RKO (cell line): ENCODE results near the gene ACAD11.

ENCODE experiments used
- DNase-seq: peaks from one replicate; pipeline ENCODE4 v3.0.0-alpha.2; 2016; ENCODE audit warnings: low spot score

ACAD11 gene

GRCh38 chr3:132659365-132660051, at the start of gene ACAD11:
TSS of gene ACAD11 (minus strand) at chr3:132659809. CDS start at chr3:132659751, 58 bp downstream.
- peak; percentile 87 for DNase-seq

- DNase-seq, result no peak
Measured at GRCh38 chr3:132703733-132704132, 44.1 kb upstream of the ACAD11 start.

- DNase-seq, result peak; percentile 4
Measured at GRCh38 chr3:132695422-132695821, 35.8 kb upstream of the ACAD11 start.

- no peak for DNase-seq
Measured at GRCh38 chr3:132694991-132695390, 35.4 kb upstream of the ACAD11 start.

- DNase-seq, result no peak
Measured at GRCh38 chr3:132690040-132690439, 30.4 kb upstream of the ACAD11 start.

GRCh38 chr3:132682201-132682600, 22.6 kb upstream of the ACAD11 start:
- no peak for DNase-seq

GRCh38 chr3:132681421-132681820, 21.8 kb upstream of the ACAD11 start:
- DNase-seq, result no peak

GRCh38 chr3:132679911-132680310, 20.3 kb upstream of the ACAD11 start:
- DNase-seq, result no peak

- no peak for DNase-seq
Measured at GRCh38 chr3:132675408-132675807, 15.8 kb upstream of the ACAD11 start.

GRCh38 chr3:132669256-132669777, 9.7 kb upstream of the ACAD11 start:
- no peak for DNase-seq

GRCh38 chr3:132665230-132665745, 5.7 kb upstream of the ACAD11 start:
- no peak for DNase-seq

GRCh38 chr3:132662212-132662611, 2.6 kb upstream of the ACAD11 start:
- DNase-seq, result no peak

GRCh38 chr3:132661101-132661500, 1.5 kb upstream of the ACAD11 start:
- DNase-seq, result no peak

- peak; percentile 66 for DNase-seq
Measured at GRCh38 chr3:132660811-132661070, 1.1 kb upstream of the ACAD11 start.

- DNase-seq, result peak; percentile 70
Measured at GRCh38 chr3:132660052-132660810, 622 bp upstream of the ACAD11 start, which contains the start of gene UBA5. TSS of gene UBA5 (plus strand) at chr3:132660329. CDS start at chr3:132660538, 209 bp downstream.

- DNase-seq, result peak; percentile 58
Measured at GRCh38 chr3:132659000-132659364, 627 bp downstream of the ACAD11 start.

- no peak for DNase-seq
Measured at GRCh38 chr3:132657869-132658747, 1.5 kb downstream of the ACAD11 start.

GRCh38 chr3:132655471-132655870, 4.1 kb downstream of the ACAD11 start:
- no peak for DNase-seq

GRCh38 chr3:132654721-132655120, 4.9 kb downstream of the ACAD11 start:
- no peak for DNase-seq

GRCh38 chr3:132654190-132654589, 5.4 kb downstream of the ACAD11 start:
- DNase-seq, result peak; percentile 65

GRCh38 chr3:132652640-132653270, 6.9 kb downstream of the ACAD11 start:
- DNase-seq, result no peak

- no peak for DNase-seq
Measured at GRCh38 chr3:132650153-132650552, 9.5 kb downstream of the ACAD11 start.
